ENCODE results near the gene PTGES. TPM values are rescaled to one million over a fixed set of nuclear protein-coding genes. Genes with fewer than 3 reads are reported as not detected.

The PTGES gene
- total and polyA plus RNA-seq, 2 donors (not counting 1 experiment from before 2014, with no cell fraction given) = 9.6 to 13.3 TPM

DNA sequence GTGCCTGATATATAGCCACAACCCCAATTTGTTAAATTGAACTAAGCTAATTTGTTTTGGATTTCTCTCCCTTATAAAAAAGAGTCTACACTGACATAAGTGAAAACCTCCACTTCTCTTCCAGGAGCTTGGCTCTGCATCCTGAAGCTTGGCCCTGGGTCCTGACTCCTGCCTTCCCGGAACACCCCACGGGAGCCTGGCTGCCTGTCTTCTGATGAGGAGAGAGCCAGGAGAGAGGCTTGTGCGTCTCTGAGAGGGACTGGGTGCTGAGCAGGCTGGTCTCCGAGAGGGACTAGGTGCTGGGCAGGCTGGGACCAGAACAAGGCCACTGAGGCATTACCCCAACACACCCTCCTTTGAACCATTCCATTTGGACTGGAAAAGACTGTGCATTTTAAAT lies 6.5 kb upstream of the PTGES start:
- Histone ChIP-seq H3K4me3 (replicated peaks in 1 of 4; ENCODE audit: control extremely low read depth in 1 of 4, insufficient read depth in 1 of 4, low read depth in 3 of 4, low read length in 4 of 4) (no peak overlapping the region), H3K9me3 (ENCODE audit: control insufficient read depth, insufficient read depth, low read depth, low read length) (no peaks in the 10 kb centered on the region), H3K9ac (ENCODE audit: insufficient read depth, low read length) (no peak overlapping the region), H3K79me2 (ENCODE audit: control insufficient read depth, insufficient read depth, low read length) (no peaks in the 10 kb centered on the region), H2AFZ (ENCODE audit: low read length) (no peak overlapping the region), H3K4me2 (ENCODE audit: extremely low read depth, insufficient read depth, low read length) (no peak overlapping the region), H3K27ac (ENCODE audit: insufficient read depth, low read length) (no peak overlapping the region), H4K20me1 (ENCODE audit: control insufficient read depth, extremely low read depth, insufficient read depth, low read length) (no peaks in the 10 kb centered on the region), H3K27me3 (ENCODE audit: control insufficient read depth, insufficient read depth, low read length) (no peaks in the 10 kb centered on the region), H3K36me3 (ENCODE audit: control insufficient read depth, insufficient read depth, low read length) (no peaks in the 10 kb centered on the region), H3K4me1 (ENCODE audit: control insufficient read depth, extremely low read depth, insufficient read depth, low read length) (peaks cover 16% of the 10 kb centered on the region)
- no peak for DNase-seq (ENCODE audit: low read depth in 2 of 2)
- no peak for TF ChIP-seq EZH2 (IDR thresholded peaks at IDR 0.05; ENCODE audit: low read length, missing control alignments)
- TF ChIP-seq, protein P1, sequence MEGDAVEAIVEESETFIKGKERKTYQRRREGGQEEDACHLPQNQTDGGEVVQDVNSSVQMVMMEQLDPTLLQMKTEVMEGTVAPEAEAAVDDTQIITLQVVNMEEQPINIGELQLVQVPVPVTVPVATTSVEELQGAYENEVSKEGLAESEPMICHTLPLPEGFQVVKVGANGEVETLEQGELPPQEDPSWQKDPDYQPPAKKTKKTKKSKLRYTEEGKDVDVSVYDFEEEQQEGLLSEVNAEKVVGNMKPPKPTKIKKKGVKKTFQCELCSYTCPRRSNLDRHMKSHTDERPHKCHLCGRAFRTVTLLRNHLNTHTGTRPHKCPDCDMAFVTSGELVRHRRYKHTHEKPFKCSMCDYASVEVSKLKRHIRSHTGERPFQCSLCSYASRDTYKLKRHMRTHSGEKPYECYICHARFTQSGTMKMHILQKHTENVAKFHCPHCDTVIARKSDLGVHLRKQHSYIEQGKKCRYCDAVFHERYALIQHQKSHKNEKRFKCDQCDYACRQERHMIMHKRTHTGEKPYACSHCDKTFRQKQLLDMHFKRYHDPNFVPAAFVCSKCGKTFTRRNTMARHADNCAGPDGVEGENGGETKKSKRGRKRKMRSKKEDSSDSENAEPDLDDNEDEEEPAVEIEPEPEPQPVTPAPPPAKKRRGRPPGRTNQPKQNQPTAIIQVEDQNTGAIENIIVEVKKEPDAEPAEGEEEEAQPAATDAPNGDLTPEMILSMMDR (conservative IDR thresholded peaks at IDR 0.05 in 1 of 2, IDR thresholded peaks at IDR 0.05 in 1 of 2; ENCODE audit: low read depth in 1 of 2, low read length in 2 of 2) = no peak

DNA sequence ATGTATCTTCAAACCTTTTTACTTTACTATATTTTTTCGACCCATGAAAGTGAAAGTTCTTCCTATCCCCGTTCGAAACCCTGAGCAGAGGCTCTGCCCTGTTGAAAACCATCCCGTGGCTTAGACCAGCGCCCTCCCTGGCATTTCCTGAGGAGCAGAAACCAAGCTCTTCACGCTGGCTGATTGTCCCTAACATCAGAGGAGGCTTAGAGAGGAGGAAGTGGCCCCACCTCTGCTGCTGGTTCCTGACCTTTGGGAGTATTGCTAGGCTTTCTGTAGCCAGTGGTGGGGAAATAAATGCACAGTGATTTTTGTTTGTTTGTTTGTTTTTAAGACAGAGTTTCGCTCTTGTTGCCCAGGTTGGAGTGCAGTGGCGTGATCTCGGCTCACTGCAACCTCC lies 4.2 kb upstream of the PTGES start:
- no peak overlapping the region for H2AFZ ChIP-seq (ENCODE audit: low read length)
- no peak overlapping the region for H3K4me3 ChIP-seq (replicated peaks in 1 of 4; ENCODE audit: control extremely low read depth in 1 of 4, insufficient read depth in 1 of 4, low read depth in 3 of 4, low read length in 4 of 4)
- H3K4me1 ChIP-seq (ENCODE audit: control insufficient read depth, extremely low read depth, insufficient read depth, low read length) = peaks cover 18% of the 10 kb centered on the region
- no peak for DNase-seq (ENCODE audit: low read depth in 2 of 2)
- H3K9ac ChIP-seq (ENCODE audit: insufficient read depth, low read length) = peak overlapping the region; percentile 5
- no peaks in the 10 kb centered on the region for H3K79me2 ChIP-seq (ENCODE audit: control insufficient read depth, insufficient read depth, low read length)
- H3K27ac ChIP-seq (ENCODE audit: insufficient read depth, low read length) = no peak overlapping the region
- no peaks in the 10 kb centered on the region for H3K36me3 ChIP-seq (ENCODE audit: control insufficient read depth, insufficient read depth, low read length)
- no peak for TF ChIP-seq EZH2 (IDR thresholded peaks at IDR 0.05; ENCODE audit: low read length, missing control alignments)
- H3K9me3 ChIP-seq (ENCODE audit: control insufficient read depth, insufficient read depth, low read depth, low read length) = no peaks in the 10 kb centered on the region
- H3K4me2 ChIP-seq (ENCODE audit: extremely low read depth, insufficient read depth, low read length) = no peak overlapping the region
- H3K27me3 ChIP-seq (ENCODE audit: control insufficient read depth, insufficient read depth, low read length) = no peaks in the 10 kb centered on the region
- H4K20me1 ChIP-seq (ENCODE audit: control insufficient read depth, extremely low read depth, insufficient read depth, low read length) = no peaks in the 10 kb centered on the region

DNA sequence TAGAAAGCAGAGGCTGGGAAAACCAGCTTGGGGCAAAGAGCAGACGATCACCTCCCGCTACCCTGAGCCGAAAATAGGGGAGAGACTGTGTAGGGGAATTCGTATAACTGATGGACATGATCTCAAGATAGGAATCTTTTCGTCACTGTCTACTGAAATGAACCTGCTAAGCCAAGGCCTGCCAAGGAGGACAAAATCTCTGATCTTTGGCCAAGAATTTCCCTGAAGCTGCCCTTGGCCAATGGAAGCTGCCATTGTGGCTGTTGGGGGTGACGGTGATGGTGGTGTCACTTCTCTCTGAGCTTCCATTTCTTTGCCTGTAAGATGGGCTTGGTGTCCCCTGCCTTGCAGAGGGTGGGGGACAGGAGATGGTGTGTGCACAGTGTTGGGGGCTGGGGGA lies 3.3 kb upstream of the PTGES start:
- Histone ChIP-seq H3K27me3 (ENCODE audit: control insufficient read depth, insufficient read depth, low read length) (no peaks in the 10 kb centered on the region), H3K9ac (ENCODE audit: insufficient read depth, low read length) (no peak overlapping the region), H3K27ac (ENCODE audit: insufficient read depth, low read length) (no peak overlapping the region), H2AFZ (ENCODE audit: low read length) (no peak overlapping the region), H4K20me1 (ENCODE audit: control insufficient read depth, extremely low read depth, insufficient read depth, low read length) (no peaks in the 10 kb centered on the region), H3K4me3 (replicated peaks in 1 of 4; ENCODE audit: control extremely low read depth in 1 of 4, insufficient read depth in 1 of 4, low read depth in 3 of 4, low read length in 4 of 4) (no peak overlapping the region), H3K36me3 (ENCODE audit: control insufficient read depth, insufficient read depth, low read length) (no peaks in the 10 kb centered on the region), H3K9me3 (ENCODE audit: control insufficient read depth, insufficient read depth, low read depth, low read length) (no peaks in the 10 kb centered on the region), H3K79me2 (ENCODE audit: control insufficient read depth, insufficient read depth, low read length) (no peaks in the 10 kb centered on the region), H3K4me1 (ENCODE audit: control insufficient read depth, extremely low read depth, insufficient read depth, low read length) (peaks cover 10% of the 10 kb centered on the region), H3K4me2 (ENCODE audit: extremely low read depth, insufficient read depth, low read length) (no peak overlapping the region)
- DNase-seq (ENCODE audit: low read depth in 2 of 2) = no peak
- TF ChIP-seq EZH2 (IDR thresholded peaks at IDR 0.05; ENCODE audit: low read length, missing control alignments) = no peak
- TF ChIP-seq, protein P1 (conservative IDR thresholded peaks at IDR 0.05 in 1 of 2, IDR thresholded peaks at IDR 0.05 in 1 of 2; ENCODE audit: low read depth in 1 of 2, low read length in 2 of 2) = no peak

Data from fibroblast of lung (primary cell).